DND-41 (cell line): ENCODE measurements around the gene RAB8A.
"Not testable (repeated sequence)": the region's sequence is repeated elsewhere in the genome, so short reads cannot be mapped to it uniquely, and the experiment has no call there.

ENCODE experiments used
- ATAC-seq: fragments of 200-7000 bp; cut with Tn5 transposase; 3 replicates; pipeline ENCODE4 v1.9.1; 2021; ENCODE audit warnings: low read depth; ENCODE audit not compliant: insufficient read depth
- DNase-seq: peaks from one replicate; pipeline ENCODE4 v3.0.0-alpha.2; 2020
- H2AFZ ChIP-seq: 2 replicates; pipeline ENCODE4 v1.6.0; 2012; ENCODE audit warnings: low read depth, low read length
- H3K27ac ChIP-seq: 2 replicates; pipeline ENCODE4 v1.5.1; 2012; ENCODE audit warnings: low read length, inconsistent platforms
- H3K27me3 ChIP-seq: fragments of 200-600 bp; sonication (generic); 2 replicates; pipeline ENCODE4 v1.6.0; 2012; ENCODE audit warnings: low read length, mild to moderate bottlenecking, inconsistent platforms; ENCODE audit not compliant: insufficient read depth, poor library complexity
- H3K36me3 ChIP-seq: 2 replicates; pipeline ENCODE4 v1.5.1; 2012; ENCODE audit warnings: low read length, inconsistent platforms; ENCODE audit not compliant: insufficient read depth
- H3K4me1 ChIP-seq: 2 replicates; pipeline ENCODE4 v1.5.1; 2012; ENCODE audit warnings: mild to moderate bottlenecking, low read length; ENCODE audit not compliant: insufficient read depth
- H3K4me2 ChIP-seq: 2 replicates; pipeline ENCODE4 v1.6.0; 2012; ENCODE audit warnings: mild to moderate bottlenecking, moderate library complexity, low read length, inconsistent platforms; ENCODE audit not compliant: insufficient read depth
- H3K4me3 ChIP-seq, 2 experiments: fragments of 200-600 bp in 1 of 2; shearing (Covaris generic) in 1 of 2; 2 replicates each; pipeline ENCODE4 v1.5.1; 2012 to 2016; ENCODE audit warnings: inconsistent platforms in 2 of 2, low read length in 2 of 2, mild to moderate bottlenecking in 2 of 2, low read depth in 1 of 2, moderate library complexity in 1 of 2
- H3K79me2 ChIP-seq: 2 replicates; pipeline ENCODE4 v1.6.0; 2012; ENCODE audit warnings: low read length, inconsistent platforms; ENCODE audit not compliant: insufficient read depth
- H3K9ac ChIP-seq: 2 replicates; pipeline ENCODE4 v1.6.0; 2012; ENCODE audit warnings: low read depth, mild to moderate bottlenecking, inconsistent platforms, low read length, moderate library complexity
- H3K9me3 ChIP-seq: 2 replicates; pipeline ENCODE4 v1.5.1; 2012; ENCODE audit warnings: low read length, moderate library complexity, mild to moderate bottlenecking, inconsistent platforms; ENCODE audit not compliant: insufficient read depth, severe bottlenecking
- H4K20me1 ChIP-seq: 2 replicates; pipeline ENCODE4 v1.6.0; 2012; ENCODE audit warnings: low read length; ENCODE audit not compliant: insufficient read depth
- CTCF ChIP-seq: IDR thresholded peaks from 2 replicates; pipeline ENCODE4 v1.5.1; 2012; ENCODE audit warnings: borderline replicate concordance, low read length, moderate library complexity, mild to moderate bottlenecking; ENCODE audit not compliant: poor library complexity, severe bottlenecking; ENCODE audit errors: extremely low read depth
- EZH2 ChIP-seq: IDR thresholded peaks from 3 replicates; pipeline ENCODE4 v1.6.1; 2012; ENCODE audit warnings: borderline replicate concordance, low read depth, mild to moderate bottlenecking, moderate library complexity, low read length, inconsistent platforms; ENCODE audit not compliant: severe bottlenecking

The RAB8A gene

DNA sequence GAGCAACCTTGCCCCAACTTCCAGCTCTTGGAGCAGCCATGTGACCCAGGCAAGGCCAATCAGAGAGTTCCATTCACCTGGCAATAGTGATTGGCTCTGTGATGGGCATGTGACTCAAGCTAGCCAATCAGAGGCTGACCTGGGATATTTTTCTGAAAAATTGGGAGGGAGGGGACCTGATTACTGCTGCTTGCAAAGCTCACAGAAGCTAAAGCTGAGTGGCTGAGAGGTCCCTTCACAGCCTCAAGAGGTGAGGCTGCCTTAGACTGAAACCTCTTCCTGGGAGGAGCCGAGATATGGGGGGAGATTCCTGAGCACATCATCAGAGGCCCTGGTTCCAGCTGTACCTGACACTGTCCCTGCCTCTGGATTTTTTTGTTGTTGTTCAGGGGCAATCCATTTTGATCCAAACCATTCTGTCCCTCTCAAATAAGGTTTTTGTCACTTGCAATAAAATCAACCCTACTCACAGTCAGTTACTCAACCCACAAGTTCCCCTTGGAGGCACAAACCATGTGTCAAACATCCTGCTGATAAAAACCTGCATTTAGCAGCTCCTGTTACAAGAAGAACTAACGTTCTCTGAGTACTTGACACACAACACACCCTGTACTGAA lies 56.9 kb downstream of the RAB8A start:
- Histone ChIP-seq H2AFZ (no peak overlapping the region), H3K9ac (no peak overlapping the region), H3K79me2 (no peaks in the 10 kb centered on the region), H3K4me3 (no peak overlapping the region), H3K36me3 (no peaks in the 10 kb centered on the region), H3K4me1 (no peaks in the 10 kb centered on the region), H3K27ac (no peak overlapping the region), H3K4me2 (no peak overlapping the region), H3K9me3 (no peaks in the 10 kb centered on the region), H3K27me3 (no peaks in the 10 kb centered on the region), H4K20me1 (peaks cover 4% of the 10 kb centered on the region; the same call in 1 of the 2 replicates)
- DNase-seq (no peak), ATAC-seq (peak; percentile 31; the same call in 1 of the 3 replicates)
- TF ChIP-seq EZH2, result no peak
- no peak for TF ChIP-seq CTCF

GRCh38 chr19:16170134-16170533 lies 58.4 kb downstream of the RAB8A start:
- H3K9me3 ChIP-seq, result no peaks in the 10 kb centered on the region
- no peak overlapping the region for H3K4me2 ChIP-seq
- no peak overlapping the region for H3K4me3 ChIP-seq
- no peak overlapping the region for H3K27ac ChIP-seq
- no peaks in the 10 kb centered on the region for H3K36me3 ChIP-seq
- no peak overlapping the region for H2AFZ ChIP-seq
- DNase-seq, result no peak
- no peaks in the 10 kb centered on the region for H3K4me1 ChIP-seq
- no peak overlapping the region for H3K9ac ChIP-seq
- H4K20me1 ChIP-seq, result peaks cover 4% of the 10 kb centered on the region; the same call in 1 of the 2 replicates
- TF ChIP-seq CTCF, result no peak
- no peak for TF ChIP-seq EZH2
- H3K79me2 ChIP-seq, result no peaks in the 10 kb centered on the region
- no peaks in the 10 kb centered on the region for H3K27me3 ChIP-seq
- ATAC-seq, result no peak

- Histone ChIP-seq H3K9ac (no peak overlapping the region), H2AFZ (no peak overlapping the region), H3K9me3 (no peaks in the 10 kb centered on the region), H3K27me3 (no peaks in the 10 kb centered on the region), H3K4me2 (no peak overlapping the region), H3K36me3 (no peaks in the 10 kb centered on the region), H3K27ac (no peak overlapping the region), H4K20me1 (peaks cover 4% of the 10 kb centered on the region; the same call in 1 of the 2 replicates), H3K4me1 (no peaks in the 10 kb centered on the region), H3K4me3 (no peak overlapping the region), H3K79me2 (no peaks in the 10 kb centered on the region)
- ATAC-seq (no peak), DNase-seq (no peak)
- TF ChIP-seq CTCF, result no peak
- TF ChIP-seq EZH2, result no peak
These were observed 64.3 kb downstream of the RAB8A start for GRCh38 chr19:16175954-16176353.

DNA sequence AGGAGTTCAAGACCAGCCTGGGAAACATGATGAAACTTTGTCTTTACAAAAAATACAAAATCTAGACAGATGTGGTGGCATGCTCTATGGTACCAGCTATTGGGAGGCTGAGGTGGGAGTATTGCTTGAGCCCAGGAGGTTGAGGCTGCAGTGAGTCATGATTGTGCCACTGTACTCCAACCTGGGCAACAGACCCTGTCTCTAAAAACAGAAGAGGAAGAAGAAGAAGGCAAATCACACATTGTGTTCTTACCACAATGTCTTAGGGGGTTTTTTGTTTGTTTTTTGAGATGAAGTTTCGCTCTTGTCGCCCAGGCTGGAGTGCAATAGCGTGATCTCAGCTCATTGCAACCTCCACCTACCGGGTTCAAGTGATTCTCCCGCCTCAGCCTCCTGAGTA lies 67.2 kb downstream of the RAB8A start:
- not testable (repeated sequence) for H3K4me3 ChIP-seq, H3K9me3 ChIP-seq, H3K79me2 ChIP-seq, H4K20me1 ChIP-seq, H3K36me3 ChIP-seq, H3K27me3 ChIP-seq, H3K4me1 ChIP-seq, H3K9ac ChIP-seq, H2AFZ ChIP-seq, H3K4me2 ChIP-seq, DNase-seq, H3K27ac ChIP-seq, ATAC-seq
